K562 (cell line): ENCODE results near the gene RAB17. TPM values are rescaled to one million over a fixed set of nuclear protein-coding genes. Genes with fewer than 3 reads are reported as not detected.
A peak's percentile ranks its signal among the peaks of the same experiment; 100 is the strongest.

Experiments
- ATAC-seq: fragments of 200-7000 bp; cut with Tn5 transposase; 3 replicates; pipeline ENCODE4 v1.9.1; 2020; ENCODE audit warnings: moderate library complexity
- BruUV-seq: library from RNA; stranded (reverse); fragments of 400-500 nt; replicated peaks from 2 replicates; lab custom pipeline; 2021; lab: Mats Ljungman, UMichigan
- CTCF ChIA-PET: fragments of 300-600 bp; formaldehyde crosslinking; extraction: SDS; loops from one replicate; lab custom pipeline; 2021; ENCODE audit warnings: low intra/inter-chr PET ratio; lab: Yijun Ruan, JAX
- POLR2A ChIA-PET: fragments of 300-600, 350-650 bp; sonication (Branson Sonifier 250); formaldehyde crosslinking; extraction: SDS; loops from one replicate; lab custom pipeline; 2021; ENCODE audit warnings: antibody characterized with exemption, inconsistent platforms; lab: Yijun Ruan, JAX
- DNase-seq, 4 experiments: peaks; one replicate each; pipeline versions ENCODE4 v3.0.0 to v3.0.0-alpha.2; 2011 to 2018; ENCODE audit warnings: low spot score in 3 of 4, mixed read lengths in 3 of 4; ENCODE audit errors: extremely low read depth in 1 of 4
- FAIRE-seq: peaks from 2 replicates; lab custom pipeline; 2011; peaks lifted over from hg19 to GRCh38; lab: Jason Lieb, UNC
- H2AFZ ChIP-seq: 2 replicates; pipeline ENCODE4 v1.6.0; 2011; ENCODE audit warnings: low read depth, low read length, control low read depth, inconsistent platforms
- H3K27ac ChIP-seq: fragments of 200-600 bp; 3 replicates; pipeline ENCODE4 v1.8.0; 2011; ENCODE audit warnings: low read depth, mild to moderate bottlenecking, control low read depth, inconsistent platforms, low read length, moderate library complexity, mixed read lengths; ENCODE audit errors: extremely low read depth
- H3K27me3 ChIP-seq, 2 experiments: fragments of 300-600 bp in 1 of 2; 2 replicates in 1 of 2; 3 replicates in 1 of 2; pipeline versions ENCODE4 v1.6.0 to v1.8.0; 2011; ENCODE audit warnings: inconsistent platforms in 2 of 2, low read length in 2 of 2, mild to moderate bottlenecking in 1 of 2, mixed read lengths in 1 of 2, moderate library complexity in 1 of 2; ENCODE audit not compliant: control insufficient read depth in 2 of 2, insufficient read depth in 2 of 2
- H3K36me3 ChIP-seq: fragments of 300-600 bp; 3 replicates; pipeline ENCODE4 v1.8.0; 2011; ENCODE audit warnings: mild to moderate bottlenecking, low read length, inconsistent platforms; ENCODE audit not compliant: control insufficient read depth, insufficient read depth
- H3K4me1 ChIP-seq, 2 experiments: fragments of 200-600 bp in 1 of 2; replicated peaks in 1 of 2; 2 replicates in 1 of 2; 3 replicates in 1 of 2; pipeline versions ENCODE4 v1.5.1 to v1.8.0; 2011; ENCODE audit warnings: inconsistent platforms in 2 of 2, low read length in 2 of 2, mild to moderate bottlenecking in 1 of 2, mixed read lengths in 1 of 2, moderate library complexity in 1 of 2; ENCODE audit not compliant: control insufficient read depth in 2 of 2, insufficient read depth in 2 of 2
- H3K4me2 ChIP-seq: 2 replicates; pipeline ENCODE4 v1.6.1; 2011; ENCODE audit warnings: low read length, control low read depth, inconsistent platforms, mixed read lengths; ENCODE audit not compliant: insufficient read depth
- H3K4me3 ChIP-seq: fragments of 200-600 bp; sonication (generic), shearing (Covaris generic); 2 replicates; pipeline ENCODE4 v1.5.1; 2016; ENCODE audit warnings: control low read depth, inconsistent platforms
- H3K79me2 ChIP-seq: fragments of 200-600 bp; 3 replicates; pipeline ENCODE4 v1.8.0; 2011; ENCODE audit warnings: low read length, inconsistent platforms; ENCODE audit not compliant: control insufficient read depth, insufficient read depth
- H3K9ac ChIP-seq, 2 experiments: 2 replicates each; pipeline versions ENCODE4 v1.6.0 to v1.6.1; 2011; ENCODE audit warnings: low read depth in 2 of 2, low read length in 2 of 2, control low read depth in 1 of 2, inconsistent platforms in 1 of 2, mild to moderate bottlenecking in 1 of 2, mixed read lengths in 1 of 2; ENCODE audit not compliant: insufficient read depth in 1 of 2
- H3K9me1 ChIP-seq: one replicate; pipeline ENCODE4 v1.6.0; 2011; ENCODE audit warnings: inconsistent platforms, mild to moderate bottlenecking, low read length, moderate library complexity; ENCODE audit not compliant: control insufficient read depth, insufficient read depth
- H3K9me3 ChIP-seq: replicated peaks from 2 replicates; pipeline ENCODE4 v1.5.1; 2011; ENCODE audit warnings: low read depth, low read length, inconsistent platforms; ENCODE audit not compliant: control insufficient read depth, insufficient read depth
- H4K20me1 ChIP-seq: replicated peaks from 2 replicates; pipeline ENCODE4 v1.6.1; 2011; ENCODE audit warnings: low read length, inconsistent platforms, mixed read lengths; ENCODE audit not compliant: control insufficient read depth, insufficient read depth
- CEBPG ChIP-seq, 3 experiments: fragments of 200-800 bp in 1 of 3; sonication (Bioruptor generic) in 1 of 3; sonication (generic) in 1 of 3; formaldehyde crosslinking in 1 of 3; IDR thresholded peaks in 2 of 3; conservative IDR thresholded peaks in 1 of 3; 2 replicates each; pipeline versions ENCODE4 v1.6.1 to v1.8.0; 2016 to 2022; ENCODE audit warnings: missing compliant biosample characterization in 2 of 3, missing genetic modification characterization in 2 of 3, mild to moderate bottlenecking in 1 of 3, missing genetic modification reagents in 1 of 3
- EZH2 ChIP-seq: IDR thresholded peaks from 2 replicates; pipeline ENCODE4 v1.6.1; 2012; ENCODE audit warnings: low read depth, mild to moderate bottlenecking, inconsistent platforms, low read length, borderline replicate concordance
- MAZ ChIP-seq, 2 experiments: fragments of 450-650 bp in 1 of 2; sonication (generic) in 1 of 2; formaldehyde crosslinking; IDR thresholded peaks in 1 of 2; conservative IDR thresholded peaks in 1 of 2; 2 replicates each; pipeline versions ENCODE4 v1.4.0 to v1.5.0; 2020; ENCODE audit warnings: mild to moderate bottlenecking in 1 of 2, missing genetic modification reagents in 1 of 2
- RAD21 ChIP-seq, 2 experiments: fragments of 250-450 bp in 1 of 2; fragments of 450-650 bp in 1 of 2; sonication (Bioruptor Pico) in 1 of 2; formaldehyde crosslinking in 1 of 2; IDR thresholded peaks in 1 of 2; conservative IDR thresholded peaks in 1 of 2; 2 replicates each; pipeline versions ENCODE4 v1.4.0 to v1.8.0; 2020 to 2022; ENCODE audit warnings: mild to moderate bottlenecking in 2 of 2, moderate library complexity in 1 of 2
- RB1 ChIP-seq: fragments of 450-650 bp; IDR thresholded peaks from 2 replicates; pipeline ENCODE4 v1.6.1; 2017; ENCODE audit warnings: low read depth, mild to moderate bottlenecking
- SMC3 ChIP-seq: conservative IDR thresholded peaks from 2 replicates; pipeline ENCODE4 v1.6.1; 2011; ENCODE audit warnings: low read depth, low read length, improper control_type of control experiment; ENCODE audit not compliant: insufficient read depth
- STAG1 ChIP-seq: sonication (generic); formaldehyde crosslinking; IDR thresholded peaks from 2 replicates; pipeline ENCODE4 v1.5.0; 2020; ENCODE audit warnings: missing genetic modification reagents, borderline replicate concordance
- WGBS: fragments of 100-300 bp; shearing (Covaris generic); methylation state at CpG from one replicate; pipeline ENCODE4 v1.1.6; 2016; ENCODE audit warnings: low coverage, mixed read lengths; ENCODE audit not compliant: insufficient coverage; ENCODE audit errors: missing lambda C conversion rate; 5-methylcytosine and 5-hydroxymethylcytosine counted together
- in situ Hi-C: fragments of 300-500 bp; cut with MboI; formaldehyde crosslinking; loops from 4 replicates; pipeline ENCODE4 v1.15.0; 2018; ENCODE audit warnings: inconsistent platforms, mixed read lengths
- intact Hi-C: fragments of 100-400 bp; cut with micrococcal nuclease; formaldehyde crosslinking; loops from 2 replicates; pipeline ENCODE4 v1.14.2; 2022
- polyA plus RNA-seq, 8 experiments: library from polyadenylated mRNA; depleted of rRNA in 4 of 8; stranded (reverse) in 5 of 8; unstranded in 3 of 8; fragments of >200 nt; fragmentation: Nextera tagmentation in 2 of 8; fragmentation: Illumina TruSeq in 1 of 8; extraction: Ambion mirVana in 2 of 8; extraction: Trizol in 1 of 8; gene quantifications; 2 replicates each; pipeline versions ENCODE4 v1.2.1 to v1.2.3, GENCODE V29; 2011 to 2014; ENCODE audit warnings: inconsistent platforms in 1 of 8, missing spikeins in 1 of 8
- total RNA-seq, 7 experiments: library from RNA; depleted of rRNA in 6 of 7; stranded (reverse); fragments of >200 nt in 6 of 7; fragmentation: Illumina TruSeq in 2 of 7; extraction: Trizol in 2 of 7; gene quantifications; 2 replicates each; pipeline versions ENCODE4 v1.2.1 to v1.2.3, GENCODE V29; 2011 to 2021; ENCODE audit warnings: low replicate concordance in 1 of 7
- TF ChIP-seq, protein P1 (sequence below), 3 experiments: IDR thresholded peaks in 2 of 3; conservative IDR thresholded peaks in 1 of 3; 2 replicates each; pipeline ENCODE4 v1.5.1; 2011 to 2012; ENCODE audit warnings: low read length in 3 of 3, mild to moderate bottlenecking in 3 of 3, control low read depth in 2 of 3, improper control_type of control experiment in 1 of 3, inconsistent platforms in 1 of 3, low read depth in 1 of 3, mixed read lengths in 1 of 3, moderate library complexity in 1 of 3; ENCODE audit not compliant: insufficient read depth in 2 of 3
- TF ChIP-seq, protein P2 (sequence below): sonication (generic); formaldehyde crosslinking; IDR thresholded peaks from 2 replicates; pipeline ENCODE4 v1.8.0; 2022; ENCODE audit warnings: missing genetic modification reagents, mild to moderate bottlenecking, moderate library complexity, borderline replicate concordance
- TF ChIP-seq, protein P3 (sequence below): sonication (generic); formaldehyde crosslinking; IDR thresholded peaks from 2 replicates; pipeline ENCODE4 v1.8.0; 2023; ENCODE audit warnings: mild to moderate bottlenecking, missing genetic modification reagents

RAB17 gene
- total and polyA plus RNA-seq, 9 of the 15 experiments (the other 6 are each of a cell fraction or from before 2014, with no cell fraction given), result 0.13 TPM; not detected in 8

DNA sequence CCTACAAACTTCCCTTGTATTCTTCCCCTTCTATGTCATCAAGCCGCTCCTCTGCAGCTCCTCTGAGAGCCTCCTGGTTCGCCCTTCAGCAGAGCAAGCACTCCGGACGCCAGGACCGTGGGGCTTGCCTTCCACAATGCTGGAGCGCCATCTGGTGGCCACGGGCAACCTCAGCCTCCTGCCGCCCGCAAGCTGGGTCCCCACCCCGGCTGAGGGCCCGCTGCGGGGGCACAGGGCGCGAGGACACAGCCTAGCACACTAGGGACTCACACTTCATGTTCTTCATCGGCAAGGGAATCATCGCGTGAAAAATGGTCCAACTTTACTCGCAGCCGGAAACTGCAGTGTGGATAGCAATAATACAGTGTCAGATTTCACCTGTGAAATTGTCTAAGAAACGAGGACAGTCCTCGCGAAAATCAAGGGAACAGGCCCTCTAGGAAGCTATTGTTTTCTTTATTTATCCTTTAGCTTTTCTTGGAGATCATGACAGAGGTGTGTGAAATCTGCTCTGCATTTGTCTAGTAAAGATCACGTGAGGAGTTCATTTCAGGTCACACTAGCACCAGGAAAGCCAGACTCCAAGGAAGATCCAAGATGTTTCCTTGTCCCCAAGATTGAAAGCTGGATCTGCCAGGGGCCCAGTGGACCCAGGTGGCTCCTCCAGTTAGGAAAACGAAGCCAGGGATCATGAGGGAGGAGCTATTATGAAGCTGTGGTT lies 18.4 kb downstream of the RAB17 start:
- peak; percentile 85 for FAIRE-seq
- BruUV-seq, result no TSS peak
- H3K4me2 ChIP-seq, result no peak overlapping the region
- TF ChIP-seq, protein P1, sequence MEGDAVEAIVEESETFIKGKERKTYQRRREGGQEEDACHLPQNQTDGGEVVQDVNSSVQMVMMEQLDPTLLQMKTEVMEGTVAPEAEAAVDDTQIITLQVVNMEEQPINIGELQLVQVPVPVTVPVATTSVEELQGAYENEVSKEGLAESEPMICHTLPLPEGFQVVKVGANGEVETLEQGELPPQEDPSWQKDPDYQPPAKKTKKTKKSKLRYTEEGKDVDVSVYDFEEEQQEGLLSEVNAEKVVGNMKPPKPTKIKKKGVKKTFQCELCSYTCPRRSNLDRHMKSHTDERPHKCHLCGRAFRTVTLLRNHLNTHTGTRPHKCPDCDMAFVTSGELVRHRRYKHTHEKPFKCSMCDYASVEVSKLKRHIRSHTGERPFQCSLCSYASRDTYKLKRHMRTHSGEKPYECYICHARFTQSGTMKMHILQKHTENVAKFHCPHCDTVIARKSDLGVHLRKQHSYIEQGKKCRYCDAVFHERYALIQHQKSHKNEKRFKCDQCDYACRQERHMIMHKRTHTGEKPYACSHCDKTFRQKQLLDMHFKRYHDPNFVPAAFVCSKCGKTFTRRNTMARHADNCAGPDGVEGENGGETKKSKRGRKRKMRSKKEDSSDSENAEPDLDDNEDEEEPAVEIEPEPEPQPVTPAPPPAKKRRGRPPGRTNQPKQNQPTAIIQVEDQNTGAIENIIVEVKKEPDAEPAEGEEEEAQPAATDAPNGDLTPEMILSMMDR (IDR thresholded peaks at IDR 0.05 in 2 of 3, conservative IDR thresholded peaks at IDR 0.05 in 1 of 3; ENCODE audit: insufficient read depth in 2 of 3, low read depth in 1 of 3, low read length in 3 of 3), result peak; percentile 84 to 98 (median 92)
- TF ChIP-seq CEBPG (CRISPR knock-in tag; IDR thresholded peaks at IDR 0.05) (no peak), CEBPG (tag; conservative IDR thresholded peaks at IDR 0.05 in 1 of 2, IDR thresholded peaks at IDR 0.05 in 1 of 2) (no peak), SMC3 (peak; percentile 96), RAD21 (CRISPR knock-in tag; conservative IDR thresholded peaks at IDR 0.05 in 1 of 2, IDR thresholded peaks at IDR 0.05 in 1 of 2) (peak; percentile 97), RB1 (peak; percentile 51; the same call in 1 of the 2 replicates), EZH2 (no peak), STAG1 (CRISPR knock-in tag) (peak; percentile 65; the same call in 1 of the 2 replicates), MAZ (CRISPR knock-in tag; conservative IDR thresholded peaks at IDR 0.05 in 1 of 2, IDR thresholded peaks at IDR 0.05 in 1 of 2) (0 out of 4 replicates have a peak, but pooled peaks of 1 of the 2 experiments have one; percentile 26)
- TF ChIP-seq, protein P2, sequence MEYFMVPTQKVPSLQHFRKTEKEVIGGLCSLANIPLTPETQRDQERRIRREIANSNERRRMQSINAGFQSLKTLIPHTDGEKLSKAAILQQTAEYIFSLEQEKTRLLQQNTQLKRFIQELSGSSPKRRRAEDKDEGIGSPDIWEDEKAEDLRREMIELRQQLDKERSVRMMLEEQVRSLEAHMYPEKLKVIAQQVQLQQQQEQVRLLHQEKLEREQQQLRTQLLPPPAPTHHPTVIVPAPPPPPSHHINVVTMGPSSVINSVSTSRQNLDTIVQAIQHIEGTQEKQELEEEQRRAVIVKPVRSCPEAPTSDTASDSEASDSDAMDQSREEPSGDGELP (CRISPR knock-in tag), result peak; percentile 63; the same call in 1 of the 2 replicates
- TF ChIP-seq, protein P3, sequence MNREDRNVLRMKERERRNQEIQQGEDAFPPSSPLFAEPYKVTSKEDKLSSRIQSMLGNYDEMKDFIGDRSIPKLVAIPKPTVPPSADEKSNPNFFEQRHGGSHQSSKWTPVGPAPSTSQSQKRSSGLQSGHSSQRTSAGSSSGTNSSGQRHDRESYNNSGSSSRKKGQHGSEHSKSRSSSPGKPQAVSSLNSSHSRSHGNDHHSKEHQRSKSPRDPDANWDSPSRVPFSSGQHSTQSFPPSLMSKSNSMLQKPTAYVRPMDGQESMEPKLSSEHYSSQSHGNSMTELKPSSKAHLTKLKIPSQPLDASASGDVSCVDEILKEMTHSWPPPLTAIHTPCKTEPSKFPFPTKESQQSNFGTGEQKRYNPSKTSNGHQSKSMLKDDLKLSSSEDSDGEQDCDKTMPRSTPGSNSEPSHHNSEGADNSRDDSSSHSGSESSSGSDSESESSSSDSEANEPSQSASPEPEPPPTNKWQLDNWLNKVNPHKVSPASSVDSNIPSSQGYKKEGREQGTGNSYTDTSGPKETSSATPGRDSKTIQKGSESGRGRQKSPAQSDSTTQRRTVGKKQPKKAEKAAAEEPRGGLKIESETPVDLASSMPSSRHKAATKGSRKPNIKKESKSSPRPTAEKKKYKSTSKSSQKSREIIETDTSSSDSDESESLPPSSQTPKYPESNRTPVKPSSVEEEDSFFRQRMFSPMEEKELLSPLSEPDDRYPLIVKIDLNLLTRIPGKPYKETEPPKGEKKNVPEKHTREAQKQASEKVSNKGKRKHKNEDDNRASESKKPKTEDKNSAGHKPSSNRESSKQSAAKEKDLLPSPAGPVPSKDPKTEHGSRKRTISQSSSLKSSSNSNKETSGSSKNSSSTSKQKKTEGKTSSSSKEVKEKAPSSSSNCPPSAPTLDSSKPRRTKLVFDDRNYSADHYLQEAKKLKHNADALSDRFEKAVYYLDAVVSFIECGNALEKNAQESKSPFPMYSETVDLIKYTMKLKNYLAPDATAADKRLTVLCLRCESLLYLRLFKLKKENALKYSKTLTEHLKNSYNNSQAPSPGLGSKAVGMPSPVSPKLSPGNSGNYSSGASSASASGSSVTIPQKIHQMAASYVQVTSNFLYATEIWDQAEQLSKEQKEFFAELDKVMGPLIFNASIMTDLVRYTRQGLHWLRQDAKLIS (CRISPR knock-in tag), result no peak

More for the DNA sequence above, 18.4 kb downstream of the RAB17 start:
- in situ Hi-C loops (loop anchor here (5.0 to 10.0 kb wide), 2 partner anchors 60 to 417 kb away; no protein-coding TSS in a partner anchor), intact Hi-C loops (loop anchor here (1.0 kb wide), 2 partner anchors 60 to 418 kb away; no protein-coding TSS in a partner anchor)
- H3K9ac ChIP-seq, result no peak overlapping the region
- no peak overlapping the region for H2AFZ ChIP-seq
- no peak overlapping the region for H3K27ac ChIP-seq
- H3K4me1 ChIP-seq, result peaks cover 0 to 3% of the 10 kb centered on the region in 2 experiments; a peak in 1 of 5 replicates
- H3K9me3 ChIP-seq, result no peaks in the 10 kb centered on the region
- H3K4me3 ChIP-seq, result no peak overlapping the region
- H3K9me1 ChIP-seq, result no peaks in the 10 kb centered on the region
- ATAC-seq, result peak; percentile 100
- DNase-seq, result peak; percentile 79 to 86 (median 84)
- no peaks in the 10 kb centered on the region for H4K20me1 ChIP-seq
- POLR2A ChIA-PET, result interaction anchor here (1.2 kb wide), 1 partner anchor 63 kb away, joined by 3 read pairs; no protein-coding TSS in a partner anchor
- no peaks in the 10 kb centered on the region for H3K79me2 ChIP-seq
- H3K27me3 ChIP-seq, result peaks cover 0 to 42% of the 10 kb centered on the region in 2 experiments; a peak in 3 of 5 replicates
- CTCF ChIA-PET, result interaction anchor here (0.6 to 2.6 kb wide), 3 partner anchors 59 to 417 kb away, joined by 3 to 51 read pairs (median 6); no protein-coding TSS in a partner anchor
- under 1% methylated on average over 17 of the region's 24 CpGs for WGBS
- H3K36me3 ChIP-seq, result no peaks in the 10 kb centered on the region
